Liver (tissue), 3 donors: ENCODE data around the gene TTLL5.

Experiments
- ATF3 ChIP-seq: IDR thresholded peaks from 2 replicates; pipeline ENCODE4 v1.6.1; 2016; ENCODE audit warnings: antibody characterized with exemption
- CTCF ChIP-seq: fragments of 150-350 bp; IDR thresholded peaks from 2 replicates; pipeline ENCODE4 v1.5.1; 2017; ENCODE audit warnings: improper control_type of control experiment, low read depth, low read length; ENCODE audit not compliant: missing input control
- EGR1 ChIP-seq, 2 donors: IDR thresholded peaks; 2 replicates each; pipeline ENCODE4 v1.6.1; 2016 to 2018; ENCODE audit warnings: antibody characterized with exemption in 2 of 2, low read depth in 2 of 2
- GABPA ChIP-seq, 2 donors: IDR thresholded peaks in 1 of 2; conservative IDR thresholded peaks in 1 of 2; 2 replicates each; pipeline ENCODE4 v1.6.1; 2016; ENCODE audit warnings: antibody characterized with exemption in 2 of 2, mild to moderate bottlenecking in 1 of 2, moderate library complexity in 1 of 2
- MAX ChIP-seq: IDR thresholded peaks from 2 replicates; pipeline ENCODE4 v1.6.1; 2016; ENCODE audit warnings: antibody characterized with exemption
- REST ChIP-seq: IDR thresholded peaks from 2 replicates; pipeline ENCODE4 v1.6.1; 2016; ENCODE audit warnings: antibody characterized with exemption, mild to moderate bottlenecking
- RXRA ChIP-seq, 2 donors: IDR thresholded peaks; 2 replicates each; pipeline ENCODE4 v1.6.1; 2017 to 2018; ENCODE audit warnings: antibody characterized with exemption in 2 of 2, mild to moderate bottlenecking in 1 of 2
- TAF1 ChIP-seq: conservative IDR thresholded peaks from 2 replicates; pipeline ENCODE4 v1.6.1; 2016; ENCODE audit warnings: antibody characterized with exemption, mild to moderate bottlenecking
- YY1 ChIP-seq: IDR thresholded peaks from 2 replicates; pipeline ENCODE4 v1.6.1; 2016; ENCODE audit warnings: antibody characterized with exemption, mild to moderate bottlenecking
- ZBTB33 ChIP-seq: IDR thresholded peaks from 2 replicates; pipeline ENCODE4 v1.6.1; 2016; ENCODE audit warnings: antibody characterized with exemption
- donor health status: healthy.
- donor health status: healthy.

GRCh38 chr14:75944607-75945241 is 283.7 kb downstream of the TTLL5 start:
- TF ChIP-seq ATF3: no peak
- no peak for TF ChIP-seq CTCF
- no peak for TF ChIP-seq RXRA (IDR thresholded peaks at IDR 0.05)
- TF ChIP-seq MAX: no peak
- no peak for TF ChIP-seq ZBTB33
- TF ChIP-seq REST: no peak
- no peak for TF ChIP-seq TAF1
- TF ChIP-seq YY1: no peak
- no peak for TF ChIP-seq GABPA (IDR thresholded peaks at IDR 0.05 in 1 of 2, conservative IDR thresholded peaks at IDR 0.05 in 1 of 2)
- no peak for TF ChIP-seq EGR1 (IDR thresholded peaks at IDR 0.05; ENCODE audit: low read depth in 2 of 2)
